Bronchial epithelial cell (primary cell): Measurements from ENCODE around the gene OR10A3. TPM values are rescaled to one million over a fixed set of nuclear protein-coding genes. Genes with fewer than 3 reads are reported as not detected.
"Not testable (repeated sequence)": the region's sequence is repeated elsewhere in the genome, so short reads cannot be mapped to it uniquely, and the experiment has no call there.

ENCODE experiments used
- DNase-seq: peaks from one replicate; pipeline ENCODE4 v3.0.0-alpha.2; 2010; ENCODE audit warnings: low read depth
- FAIRE-seq: peaks from 2 replicates; lab custom pipeline; 2011; peaks lifted over from hg19 to GRCh38; lab: Jason Lieb, UNC
- H3K27me3 ChIP-seq: 2 replicates; pipeline ENCODE4 v1.5.1; 2011; ENCODE audit warnings: low read length; ENCODE audit not compliant: control insufficient read depth, insufficient read depth
- H3K36me3 ChIP-seq: 2 replicates; pipeline ENCODE4 v1.5.1; 2011; ENCODE audit warnings: low read length; ENCODE audit not compliant: control insufficient read depth, insufficient read depth
- H3K4me3 ChIP-seq: 2 replicates; pipeline ENCODE4 v1.5.1; 2011; ENCODE audit warnings: mild to moderate bottlenecking, low read depth, low read length, control low read depth
- total RNA-seq: library from RNA; depleted of rRNA; stranded (reverse); fragments of >200 nt; gene quantifications from 2 replicates; pipeline ENCODE4 v1.2.1, GENCODE V29; 2014
- TF ChIP-seq, protein P1 (sequence below): IDR thresholded peaks from 2 replicates; pipeline ENCODE4 v1.5.1; 2011; ENCODE audit warnings: mild to moderate bottlenecking, moderate library complexity, low read length, control low read depth, inconsistent platforms; ENCODE audit not compliant: insufficient read depth, severe bottlenecking

OR10A3 gene
- total RNA-seq: not detected in 2 replicates

GRCh38 chr11:7941608-7942007 is at the start of gene OR10A3:
TSS of gene OR10A3 (minus strand) at chr11:7941708. CDS start at chr11:7939520, 2,188 bp downstream.
- TF ChIP-seq, protein P1, sequence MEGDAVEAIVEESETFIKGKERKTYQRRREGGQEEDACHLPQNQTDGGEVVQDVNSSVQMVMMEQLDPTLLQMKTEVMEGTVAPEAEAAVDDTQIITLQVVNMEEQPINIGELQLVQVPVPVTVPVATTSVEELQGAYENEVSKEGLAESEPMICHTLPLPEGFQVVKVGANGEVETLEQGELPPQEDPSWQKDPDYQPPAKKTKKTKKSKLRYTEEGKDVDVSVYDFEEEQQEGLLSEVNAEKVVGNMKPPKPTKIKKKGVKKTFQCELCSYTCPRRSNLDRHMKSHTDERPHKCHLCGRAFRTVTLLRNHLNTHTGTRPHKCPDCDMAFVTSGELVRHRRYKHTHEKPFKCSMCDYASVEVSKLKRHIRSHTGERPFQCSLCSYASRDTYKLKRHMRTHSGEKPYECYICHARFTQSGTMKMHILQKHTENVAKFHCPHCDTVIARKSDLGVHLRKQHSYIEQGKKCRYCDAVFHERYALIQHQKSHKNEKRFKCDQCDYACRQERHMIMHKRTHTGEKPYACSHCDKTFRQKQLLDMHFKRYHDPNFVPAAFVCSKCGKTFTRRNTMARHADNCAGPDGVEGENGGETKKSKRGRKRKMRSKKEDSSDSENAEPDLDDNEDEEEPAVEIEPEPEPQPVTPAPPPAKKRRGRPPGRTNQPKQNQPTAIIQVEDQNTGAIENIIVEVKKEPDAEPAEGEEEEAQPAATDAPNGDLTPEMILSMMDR: no peak
- no peak within 1 kb of the TSS for H3K4me3 ChIP-seq
- FAIRE-seq: no peak

GRCh38 chr11:7987560-7987883 is 46.0 kb upstream of the OR10A3 start:
- H3K4me3 ChIP-seq: peak overlapping the region; percentile 50
- DNase-seq, H3K36me3 ChIP-seq, H3K27me3 ChIP-seq, FAIRE-seq: not testable (repeated sequence)

More at GRCh38 chr11:7941608-7942007, at the start of gene OR10A3:
- no peak for DNase-seq
- no peaks in the 10 kb centered on the region for H3K36me3 ChIP-seq
- H3K27me3 ChIP-seq: peaks cover 1% of the 10 kb centered on the region

GRCh38 chr11:7986768-7987559 is 45.5 kb upstream of the OR10A3 start, which contains the start of gene EIF3F:
TSS of gene EIF3F (plus strand) at chr11:7987337. CDS start at chr11:7987353, 16 bp downstream.
- H3K27me3 ChIP-seq: no peaks in the 10 kb centered on the region
- FAIRE-seq: peak; percentile 97
- H3K4me3 ChIP-seq: peak within 1 kb of the TSS; percentile 50
- TF ChIP-seq, protein P1: peak; percentile 83
- peaks cover 5% of the 10 kb centered on the region for H3K36me3 ChIP-seq
- peak; percentile 100 for DNase-seq

DNA sequence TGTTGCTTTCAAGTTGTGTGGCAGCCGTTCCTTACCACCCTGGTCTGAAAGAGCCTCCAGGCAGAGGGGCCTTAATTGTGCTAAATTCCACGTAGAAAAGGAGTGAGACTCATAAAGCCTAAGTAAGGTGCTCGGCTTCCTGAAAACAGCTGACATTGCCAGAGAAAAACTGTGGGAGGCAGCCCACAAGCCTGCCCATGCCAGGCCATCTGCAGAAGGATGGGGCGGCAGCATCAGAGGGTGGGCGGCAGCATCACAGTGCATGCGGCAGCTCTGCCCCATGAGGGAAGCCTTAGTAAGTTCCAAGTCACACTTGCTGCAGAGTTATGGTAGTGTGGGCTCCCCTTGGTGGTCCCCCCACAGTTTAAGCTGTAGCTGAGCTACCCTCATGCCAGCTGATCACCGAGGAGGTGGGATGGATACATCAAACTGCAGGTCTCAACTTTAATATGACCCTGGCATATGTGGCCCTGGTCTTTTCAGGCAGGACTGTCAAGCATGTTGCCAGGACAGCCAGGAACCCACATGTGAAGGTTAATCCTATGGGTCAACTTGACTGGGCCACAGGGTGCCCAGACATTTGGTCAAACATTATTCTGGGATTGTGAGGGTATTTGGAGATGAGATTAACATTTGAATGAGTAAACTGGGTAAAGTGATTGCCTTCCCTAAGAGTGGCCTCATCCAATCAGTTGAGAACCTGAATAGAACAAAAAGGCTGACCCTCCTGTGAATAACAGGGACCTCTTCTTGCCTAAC is 42.5 kb upstream of the OR10A3 start:
- Histone ChIP-seq H3K27me3 (no peaks in the 10 kb centered on the region), H3K4me3 (no peak overlapping the region), H3K36me3 (peaks cover 2% of the 10 kb centered on the region)
- TF ChIP-seq, protein P1: no peak
- DNase-seq (no peak), FAIRE-seq (no peak)

DNA sequence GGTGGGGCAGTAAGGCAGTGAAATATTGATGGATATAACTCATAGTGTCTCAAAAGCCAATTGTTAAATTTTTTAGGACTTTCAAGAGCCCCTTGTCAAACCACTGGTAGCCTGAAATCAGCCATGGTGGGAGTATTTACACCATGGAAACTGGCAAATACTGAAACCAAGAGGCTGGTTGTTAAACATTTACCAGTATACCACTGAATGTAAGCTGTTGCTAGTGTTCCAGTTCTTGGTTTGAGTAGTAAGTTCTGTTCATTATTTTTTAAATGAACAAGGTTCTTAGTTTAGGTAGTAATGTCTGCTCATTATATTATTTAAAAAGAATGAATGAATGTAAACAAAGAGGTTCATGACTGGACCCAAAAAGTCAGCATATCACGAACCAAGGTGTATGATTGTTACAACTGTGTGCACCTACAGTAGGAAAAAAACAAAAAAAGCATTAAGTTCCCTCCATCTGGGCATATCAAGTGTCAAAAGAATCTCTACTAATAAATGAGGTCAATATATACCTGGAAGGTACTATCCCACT is 41.1 kb upstream of the OR10A3 start:
- no peaks in the 10 kb centered on the region for H3K27me3 ChIP-seq
- H3K36me3 ChIP-seq: no peaks in the 10 kb centered on the region
- H3K4me3 ChIP-seq: no peak overlapping the region
- FAIRE-seq (no peak), DNase-seq (no peak)
- TF ChIP-seq, protein P1: no peak

DNA sequence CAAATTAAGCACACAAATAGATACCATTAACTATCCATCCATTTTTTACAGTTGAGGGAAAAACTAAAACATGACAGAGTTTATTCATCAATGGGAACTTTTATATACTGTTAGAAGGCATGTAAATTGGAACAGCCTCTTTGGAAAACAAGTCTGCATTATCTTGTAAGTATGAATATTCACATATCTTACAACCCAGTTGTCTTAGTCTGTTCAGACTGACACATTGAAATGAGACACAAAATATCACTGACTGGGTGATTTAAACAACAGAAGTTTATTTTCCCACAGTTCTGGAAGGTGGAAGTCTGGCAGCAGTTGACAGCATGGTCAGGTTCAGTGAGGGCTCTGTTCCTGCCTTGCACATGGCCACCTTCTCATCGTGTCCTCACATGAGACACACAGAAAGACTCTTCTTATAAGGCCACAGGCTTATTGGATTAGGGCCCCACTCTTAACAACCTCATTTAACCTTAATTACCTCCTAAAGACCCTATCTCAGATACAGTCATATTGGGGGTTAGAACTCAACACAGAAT is 40.2 kb upstream of the OR10A3 start:
- no peak for DNase-seq
- TF ChIP-seq, protein P1: no peak
- Histone ChIP-seq H3K27me3 (no peaks in the 10 kb centered on the region), H3K4me3 (no peak overlapping the region), H3K36me3 (no peaks in the 10 kb centered on the region)
- FAIRE-seq: no peak
